Cardiac septum (tissue), 1 donor: ENCODE results near the gene RPS15. TPM values are rescaled to one million over a fixed set of nuclear protein-coding genes. Genes with fewer than 3 reads are reported as not detected.
A peak's percentile ranks its signal among the peaks of the same experiment; 100 is the strongest.

Source experiments
- DNase-seq: peaks from one replicate; pipeline ENCODE4 v3.0.0-alpha.2; 2020; ENCODE audit warnings: low spot score
- intact Hi-C: fragments of 100-400 bp; cut with DNase I; formaldehyde crosslinking; loops from one replicate; pipeline ENCODE4 v1.14.0; 2022
- total RNA-seq: library from RNA; stranded (reverse); fragmentation: NEBNext Ultra II Directional; extraction: Animal tissue kit (Norgen Biotek cat#: 25700); gene quantifications from one replicate; pipeline ENCODE4 v1.2.1, GENCODE V29; 2021
- donor health status: DM: no; HTN: no; CAD: no.

The RPS15 gene
- total RNA-seq, 1 donor from 2014 or later = 479 TPM

- no peak for DNase-seq
- intact Hi-C loops = no loop called here
Measured at GRCh38 chr19:1401138-1401888, 36.9 kb upstream of the RPS15 start, which contains the start of gene GAMT. GAMT (minus strand) TSS chr19:1401542; CDS start chr19:1401476, 66 bp downstream.

GRCh38 chr19:1401889-1402217 lies 36.3 kb upstream of the RPS15 start:
- no peak for DNase-seq
- intact Hi-C loops = no loop called here

- DNase-seq = no peak
- intact Hi-C loops = no loop called here
Measured at GRCh38 chr19:1402411-1403070, 35.7 kb upstream of the RPS15 start.

GRCh38 chr19:1406774-1407527 lies 31.2 kb upstream of the RPS15 start:
- intact Hi-C loops = loop anchor here (5.0 kb wide), 1 partner anchor 35 kb away; no protein-coding TSS in a partner anchor
- DNase-seq = peak; percentile 99

- no peak for DNase-seq
- intact Hi-C loops = loop anchor here (5.0 kb wide), 1 partner anchor 35 kb away; no protein-coding TSS in a partner anchor
Measured at GRCh38 chr19:1407528-1408299, 30.5 kb upstream of the RPS15 start, which contains the start of gene DAZAP1. DAZAP1 (plus strand) TSS chr19:1407586; CDS start chr19:1407774, 188 bp downstream.

GRCh38 chr19:1408300-1409203 lies 29.6 kb upstream of the RPS15 start:
- intact Hi-C loops = loop anchor here (5.0 kb wide), 1 partner anchor 34 kb away; no protein-coding TSS in a partner anchor
- no peak for DNase-seq

- intact Hi-C loops = loop anchor here (5.0 kb wide), 1 partner anchor 33 kb away; no protein-coding TSS in a partner anchor
- no peak for DNase-seq
Measured at GRCh38 chr19:1409204-1410005, 28.8 kb upstream of the RPS15 start.

- intact Hi-C loops = no loop called here
- no peak for DNase-seq
Measured at GRCh38 chr19:1410136-1410786, 27.9 kb upstream of the RPS15 start.

- intact Hi-C loops = no loop called here
- DNase-seq = no peak
Measured at GRCh38 chr19:1410789-1411188, 27.4 kb upstream of the RPS15 start.

GRCh38 chr19:1411255-1412191 lies 26.7 kb upstream of the RPS15 start:
- DNase-seq = peak; percentile 85
- intact Hi-C loops = no loop called here

GRCh38 chr19:1412323-1412923 lies 25.8 kb upstream of the RPS15 start:
- no peak for DNase-seq
- intact Hi-C loops = no loop called here

- intact Hi-C loops = no loop called here
- no peak for DNase-seq
Measured at GRCh38 chr19:1412995-1413800, 25.0 kb upstream of the RPS15 start.

GRCh38 chr19:1416014-1416841 lies 22.0 kb upstream of the RPS15 start:
- no peak for DNase-seq
- intact Hi-C loops = no loop called here

- DNase-seq = no peak
- intact Hi-C loops = no loop called here
Measured at GRCh38 chr19:1417145-1417544, 21.1 kb upstream of the RPS15 start.
